ENCODE measurements around the gene ABCB9.

DNA sequence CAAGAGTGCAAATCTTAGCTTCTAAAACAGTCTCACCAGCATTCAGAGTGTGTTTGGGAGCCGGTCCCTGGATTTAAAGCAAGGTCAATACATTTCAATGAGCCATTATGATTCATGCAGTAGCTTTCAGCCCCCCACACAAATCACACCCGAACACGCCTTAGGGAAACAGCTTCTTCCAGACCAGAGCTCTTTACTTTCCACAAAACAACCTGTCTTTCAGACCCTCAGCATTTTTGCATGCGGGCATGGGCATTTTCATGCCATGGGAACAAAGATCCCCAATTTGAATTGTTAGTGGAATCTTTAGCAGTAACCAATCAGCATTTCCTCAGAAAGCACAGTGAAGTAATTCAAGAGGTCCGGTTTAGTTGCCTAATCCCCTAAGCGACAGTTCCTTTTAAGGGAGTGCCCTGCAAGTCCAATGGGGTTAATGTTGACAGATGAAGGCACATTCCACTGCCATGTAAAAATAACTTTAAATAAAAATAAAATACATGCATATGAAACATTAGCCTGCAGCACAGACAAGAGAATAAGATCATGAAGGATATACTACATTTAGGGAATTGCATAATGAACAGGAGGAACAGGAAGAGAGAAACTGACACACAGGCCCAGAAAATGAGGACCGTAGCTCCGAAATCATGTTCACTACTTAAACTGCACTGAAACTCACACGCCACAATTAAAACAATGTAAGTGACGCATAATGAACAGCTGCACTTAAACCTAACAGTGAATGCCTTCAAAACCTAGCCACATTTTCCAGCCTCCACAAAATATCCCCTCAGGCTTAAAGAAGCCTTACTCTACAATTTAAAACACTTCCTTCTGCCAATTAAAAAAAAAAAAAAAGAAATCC lies 74.4 kb downstream of the ABCB9 start:
- no peak for TF ChIP-seq CTCF (IDR thresholded peaks at IDR 0.05; ENCODE audit: poor library complexity, severe bottlenecking)
- no peak for TF ChIP-seq RAD21 (conservative IDR thresholded peaks at IDR 0.05)
- TF ChIP-seq TAF1 (IDR thresholded peaks at IDR 0.05; ENCODE audit: low read depth), result no peak
- no peak for TF ChIP-seq POLR2AphosphoS5 (IDR thresholded peaks at IDR 0.05)
- no peak for TF ChIP-seq EP300 (conservative IDR thresholded peaks at IDR 0.05; ENCODE audit: poor library complexity, severe bottlenecking)
- TF ChIP-seq EZH2 (IDR thresholded peaks at IDR 0.05; ENCODE audit: borderline replicate concordance, insufficient read depth, low read length, poor library complexity, severe bottlenecking), result no peak
- TF ChIP-seq SMC3 (conservative IDR thresholded peaks at IDR 0.05; ENCODE audit: poor library complexity), result no peak
